Endodermal cell (in vitro differentiated cells): ENCODE data around the gene MEIS3. TPM values are rescaled to one million over a fixed set of nuclear protein-coding genes. Genes with fewer than 3 reads are reported as not detected.

Source experiments
- DNase-seq: peaks from one replicate; pipeline ENCODE4 v3.0.0-alpha.2; 2017
- H3K27ac ChIP-seq: 2 replicates; pipeline ENCODE4 v1.5.1; 2013; ENCODE audit warnings: mild to moderate bottlenecking, low read depth, low read length, moderate library complexity
- H3K27me3 ChIP-seq: 2 replicates; pipeline ENCODE4 v1.6.1; 2013; ENCODE audit warnings: mild to moderate bottlenecking, low read length, moderate library complexity; ENCODE audit not compliant: insufficient read depth, control insufficient read depth, poor library complexity, severe bottlenecking
- H3K36me3 ChIP-seq: 2 replicates; pipeline ENCODE4 v1.7.0; 2013; ENCODE audit warnings: mild to moderate bottlenecking, low read length, moderate library complexity; ENCODE audit not compliant: control insufficient read depth, insufficient read depth
- H3K4me1 ChIP-seq: one replicate; pipeline ENCODE4 v1.7.0; 2013; ENCODE audit warnings: low read length; ENCODE audit not compliant: control insufficient read depth, insufficient read depth
- H3K4me3 ChIP-seq: 2 replicates; pipeline ENCODE4 v1.5.1; 2013; ENCODE audit warnings: mild to moderate bottlenecking, low read length, moderate library complexity
- H3K9ac ChIP-seq: 2 replicates; pipeline ENCODE4 v1.6.1; 2013; ENCODE audit warnings: mild to moderate bottlenecking, low read length, moderate library complexity; ENCODE audit not compliant: poor library complexity, severe bottlenecking; ENCODE audit errors: extremely low read depth
- H3K9me3 ChIP-seq: 2 replicates; pipeline ENCODE4 v1.6.1; 2013; ENCODE audit warnings: mild to moderate bottlenecking, low read length, moderate library complexity; ENCODE audit not compliant: control insufficient read depth
- H3K27ac Mint-ChIP-seq: 2 replicates; pipeline ENCODE4 v1.8.0; 2020; ENCODE audit warnings: mixed read lengths
- H3K27me3 Mint-ChIP-seq: 2 replicates; pipeline ENCODE4 v1.8.0; 2021; ENCODE audit warnings: mild to moderate bottlenecking, mixed read lengths; ENCODE audit not compliant: insufficient read depth
- H3K36me3 Mint-ChIP-seq: 2 replicates; pipeline ENCODE4 v1.8.0; 2020; ENCODE audit warnings: low read depth, mixed read lengths
- H3K4me1 Mint-ChIP-seq: 2 replicates; pipeline ENCODE4 v1.8.0; 2020; ENCODE audit warnings: mixed read lengths
- H3K4me3 Mint-ChIP-seq: 2 replicates; pipeline ENCODE4 v1.8.0; 2020; ENCODE audit warnings: mild to moderate bottlenecking, moderate library complexity, mixed read lengths
- H3K9me3 Mint-ChIP-seq: 2 replicates; pipeline ENCODE4 v1.8.0; 2020; ENCODE audit warnings: mild to moderate bottlenecking, mixed read lengths
- CTCF ChIP-seq: fragments of 200-600 bp; sonication (generic); conservative IDR thresholded peaks from 2 replicates; pipeline ENCODE4 v1.5.0; 2021; ENCODE audit warnings: antibody characterized with exemption, mild to moderate bottlenecking
- WGBS, 2 experiments: methylation state at CpG; one replicate each; pipeline versions ENCODE4 v1.1.5 to v1.1.7; 2013; ENCODE audit warnings: missing lambda C conversion rate in 2 of 2, mixed read lengths in 1 of 2; ENCODE audit not compliant: insufficient coverage in 1 of 2, insufficient read length in 1 of 2; 5-methylcytosine and 5-hydroxymethylcytosine counted together
- total RNA-seq, 2 donors: library from RNA; stranded (reverse); fragmentation: NEBNext Ultra II Directional in 1 of 2; extraction: Animal tissue kit (Norgen Biotek cat#: 25700) in 1 of 2; gene quantifications; 2 replicates in 1 of 2; 3 replicates in 1 of 2; pipeline ENCODE4 v1.2.1, GENCODE V29; 2021

Gene MEIS3
- total RNA-seq, 2 donors from 2014 or later = 47.7 to 132 TPM

- H3K36me3 ChIP-seq = peaks cover 23% of the 10 kb centered on the region
- H3K9ac ChIP-seq = no peak overlapping the region
- TF ChIP-seq CTCF = no peak
- no peak overlapping the region for H3K4me3 ChIP-seq
- 94 to 98% methylated on average over 12 to 16 of the region's 16 CpGs for WGBS, 2 experiments
- Mint-ChIP-seq H3K27me3 (no peaks in the 10 kb centered on the region), H3K36me3 (peaks cover 21% of the 10 kb centered on the region), H3K4me1 (peaks cover 21% of the 10 kb centered on the region), H3K27ac (no peak overlapping the region), H3K4me3 (no peak overlapping the region), H3K9me3 (no peaks in the 10 kb centered on the region)
- DNase-seq = peak; percentile 54
- H3K27me3 ChIP-seq = no peaks in the 10 kb centered on the region
- H3K27ac ChIP-seq = no peak overlapping the region
- H3K4me1 ChIP-seq = no peaks in the 10 kb centered on the region
- no peaks in the 10 kb centered on the region for H3K9me3 ChIP-seq
Observed at GRCh38 chr19:47402504-47402903, 16.8 kb downstream of the MEIS3 start.

GRCh38 chr19:47398707-47399597 lies 20.4 kb downstream of the MEIS3 start:
- Histone ChIP-seq H3K4me1 (no peaks in the 10 kb centered on the region), H3K9me3 (no peaks in the 10 kb centered on the region), H3K9ac (no peak overlapping the region), H3K4me3 (no peak overlapping the region), H3K27me3 (no peaks in the 10 kb centered on the region), H3K36me3 (no peaks in the 10 kb centered on the region), H3K27ac (peak overlapping the region; percentile 1)
- TF ChIP-seq CTCF = no peak
- Mint-ChIP-seq H3K36me3 (peaks cover 4% of the 10 kb centered on the region), H3K4me3 (peak overlapping the region; percentile 45), H3K27me3 (no peaks in the 10 kb centered on the region), H3K27ac (peak overlapping the region; percentile 94), H3K4me1 (peaks cover 46% of the 10 kb centered on the region), H3K9me3 (peaks cover 7% of the 10 kb centered on the region)
- 51 to 74% methylated on average over 7 to 24 of the region's 24 CpGs for WGBS, 2 experiments
- DNase-seq = peak; percentile 89

GRCh38 chr19:47391510-47392223 lies 27.7 kb downstream of the MEIS3 start:
- Mint-ChIP-seq H3K4me1 (peaks cover 31% of the 10 kb centered on the region), H3K9me3 (peaks cover 33% of the 10 kb centered on the region), H3K27me3 (no peaks in the 10 kb centered on the region), H3K36me3 (peaks cover 25% of the 10 kb centered on the region), H3K27ac (peak overlapping the region; percentile 82), H3K4me3 (no peak overlapping the region)
- peak overlapping the region; percentile 45 for H3K4me3 ChIP-seq
- WGBS, 2 experiments = 43 to 54% methylated on average over 9 to 13 of the region's 15 CpGs
- no peaks in the 10 kb centered on the region for H3K4me1 ChIP-seq
- H3K27me3 ChIP-seq = no peaks in the 10 kb centered on the region
- peak; percentile 98 for DNase-seq
- no peak overlapping the region for H3K9ac ChIP-seq
- H3K27ac ChIP-seq = no peak overlapping the region
- peak; percentile 96 for TF ChIP-seq CTCF
- H3K36me3 ChIP-seq = no peaks in the 10 kb centered on the region
- no peaks in the 10 kb centered on the region for H3K9me3 ChIP-seq
